GM18526 (cell line): ENCODE data around the gene SSTR4.

Source experiments
- POLR2A ChIP-seq: IDR thresholded peaks from 3 replicates; pipeline ENCODE4 v1.6.1; 2011; ENCODE audit not compliant: insufficient read length; ENCODE audit errors: extremely low read depth

SSTR4 gene

DNA sequence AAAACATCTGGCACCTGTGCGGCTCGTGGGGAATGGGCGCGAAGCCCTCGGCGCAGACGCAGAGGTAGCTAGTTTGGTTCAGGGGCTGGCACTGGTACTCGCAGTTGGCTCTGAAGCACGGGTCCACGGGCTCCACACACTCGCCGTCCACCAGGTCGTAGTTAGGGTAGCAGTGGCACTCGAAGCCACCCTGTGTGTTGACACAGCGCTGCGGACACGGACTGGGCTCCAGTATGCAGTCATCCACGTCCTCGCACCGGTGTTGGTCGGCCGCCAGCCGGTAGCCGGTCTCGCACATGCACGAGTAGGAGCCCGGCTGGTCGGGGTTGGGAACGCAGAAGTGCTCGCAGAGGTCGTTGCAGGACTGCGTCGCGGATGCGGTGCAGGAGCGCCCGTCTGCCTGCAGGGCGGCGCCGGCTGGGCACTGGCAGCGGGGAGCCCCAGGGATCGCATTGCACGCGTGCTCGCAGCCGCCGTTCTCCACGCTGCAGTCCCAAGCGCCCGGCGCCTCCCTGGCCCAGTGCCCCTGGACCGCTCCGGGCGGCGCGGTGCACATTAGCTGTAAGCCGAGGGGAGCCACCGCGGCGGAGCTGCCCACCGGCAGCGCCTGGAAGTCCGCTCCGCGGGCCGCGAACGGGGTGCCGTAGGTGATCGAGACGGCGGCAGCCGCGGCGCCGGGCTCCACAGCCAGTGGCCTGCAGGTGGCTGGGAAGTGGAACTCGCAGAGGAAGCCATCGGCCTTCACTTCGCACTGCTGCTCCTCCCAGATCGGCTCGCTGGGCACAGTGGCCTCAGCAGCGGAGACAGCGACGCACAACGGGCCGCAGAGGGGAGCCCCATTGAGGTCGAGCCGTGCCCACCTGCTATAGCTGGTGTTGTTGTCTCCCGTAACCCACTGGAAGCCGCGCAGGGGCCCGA lies 13.4 kb downstream of the SSTR4 start:
- no peak for TF ChIP-seq POLR2A

DNA sequence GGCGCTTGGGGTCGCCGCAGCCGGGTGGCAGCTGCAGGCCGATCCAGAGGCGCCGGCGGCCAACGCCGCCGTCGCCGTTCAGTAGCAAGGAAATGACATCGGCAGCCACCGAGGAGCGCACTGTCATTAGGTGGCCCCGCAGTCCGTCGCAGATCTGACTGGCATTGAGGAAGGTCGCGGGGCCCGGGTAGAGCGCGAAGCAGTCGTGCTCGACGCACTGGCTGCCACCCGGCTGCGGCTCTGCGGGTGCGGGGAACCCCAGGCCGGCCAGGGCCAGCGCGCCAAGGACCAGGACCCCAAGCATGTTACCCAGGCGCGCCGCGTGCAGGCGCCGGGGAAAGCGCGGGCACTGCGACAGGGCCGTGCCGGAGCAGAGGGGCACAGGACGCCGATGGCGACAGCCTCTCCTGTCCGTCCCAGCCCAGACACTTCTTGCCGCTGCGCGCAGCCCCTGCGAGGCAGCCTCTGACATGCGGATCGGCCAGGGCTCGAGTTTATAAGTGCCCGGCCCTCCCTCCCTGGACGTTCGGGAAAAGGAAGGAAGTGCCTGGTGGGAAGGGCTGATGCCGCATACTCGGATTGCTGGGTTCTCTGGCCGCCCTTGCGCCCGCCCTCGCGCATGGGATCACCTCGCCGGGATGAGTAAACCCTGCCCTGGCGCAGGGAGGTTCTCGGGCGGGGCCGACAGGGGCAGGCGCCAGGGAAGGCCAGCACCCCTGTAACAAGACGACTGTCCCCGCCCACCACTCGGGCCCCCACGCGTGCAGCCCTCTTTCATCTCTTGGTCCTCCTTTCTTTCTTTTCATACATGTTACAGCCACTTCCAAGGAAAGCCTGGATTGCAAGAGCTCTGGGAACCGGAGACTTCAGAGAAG lies 14.3 kb downstream of the SSTR4 start, which contains the start of gene THBD:
Gene THBD (minus strand): TSS at position 472 of the 875 bp plus-strand sequence. CDS start 168 bp downstream, at position 304.
- no peak for TF ChIP-seq POLR2A

DNA sequence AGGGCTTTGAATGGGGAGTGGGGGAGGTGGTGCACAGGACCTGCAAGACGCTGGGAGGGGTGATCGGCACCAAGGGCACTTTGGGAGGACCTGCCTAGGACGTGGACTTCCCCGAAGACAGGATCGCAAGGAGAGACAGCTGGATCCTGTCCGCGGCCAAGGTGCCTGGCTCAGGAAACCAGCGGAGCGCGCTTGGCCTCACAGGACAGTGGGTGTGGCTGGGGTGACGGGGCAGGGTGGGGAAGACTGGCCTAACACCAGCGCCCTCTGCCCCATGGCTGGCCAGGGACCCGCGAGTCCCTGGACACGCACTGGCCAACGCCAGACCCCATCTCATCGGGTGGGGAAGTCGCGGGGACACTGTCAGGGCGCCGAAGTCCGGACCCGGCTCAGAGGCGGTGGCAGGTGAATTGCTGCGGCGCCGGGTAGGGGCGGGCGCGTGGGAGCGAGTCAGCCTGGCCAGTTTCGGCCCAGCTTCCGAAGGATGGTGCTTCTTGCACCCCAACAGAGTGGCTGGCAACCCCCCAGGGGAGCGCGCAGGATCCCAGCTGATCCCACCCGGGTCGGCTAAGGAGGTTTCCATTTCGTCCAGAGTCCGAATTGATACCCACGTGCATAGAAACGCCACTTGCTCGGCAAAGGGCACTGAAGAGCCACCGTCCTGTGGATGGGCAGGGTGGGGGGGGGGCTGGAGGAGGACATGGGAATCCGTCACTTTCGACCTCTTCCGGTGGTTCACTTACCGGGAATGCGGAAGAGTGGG lies 15.1 kb downstream of the SSTR4 start:
- no peak for TF ChIP-seq POLR2A

DNA sequence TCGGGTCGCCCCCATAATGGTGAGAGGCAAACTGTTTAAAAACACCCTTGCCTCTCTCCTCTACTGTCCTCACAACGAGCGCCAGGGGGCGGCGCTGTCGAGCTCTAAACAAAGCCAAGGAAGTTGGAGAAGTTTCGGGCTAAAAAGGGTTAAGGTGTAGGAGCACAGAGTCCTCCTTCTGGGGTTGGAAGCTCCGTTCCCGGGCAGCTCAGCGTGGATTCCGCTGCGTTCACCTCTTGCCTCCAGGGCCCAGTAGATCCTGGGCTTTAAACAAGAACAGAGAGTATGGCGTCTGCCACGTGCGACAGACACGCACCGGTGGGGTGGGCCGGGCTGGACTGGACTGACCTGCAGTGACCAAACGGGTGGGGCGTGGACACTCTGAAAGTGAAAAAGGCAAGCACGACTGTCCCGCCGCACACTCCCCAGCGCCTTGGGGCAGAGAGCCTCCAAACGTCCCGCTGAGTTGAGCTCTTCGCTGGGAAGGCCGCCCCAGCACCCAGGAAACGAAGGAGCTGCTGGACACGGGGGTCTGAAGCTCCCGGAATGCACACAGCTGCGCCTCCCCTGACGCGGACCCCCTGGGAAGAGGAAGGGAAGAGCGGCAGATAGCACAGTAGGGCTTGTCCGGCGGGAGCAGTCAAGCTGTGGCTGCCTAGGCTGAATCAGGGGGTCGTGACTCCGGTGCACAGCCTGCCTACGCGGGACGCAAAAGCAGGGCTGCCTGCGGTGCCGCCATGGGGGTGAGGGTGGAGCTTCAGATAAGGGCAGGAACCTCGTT lies 15.9 kb downstream of the SSTR4 start:
- TF ChIP-seq POLR2A = no peak

DNA sequence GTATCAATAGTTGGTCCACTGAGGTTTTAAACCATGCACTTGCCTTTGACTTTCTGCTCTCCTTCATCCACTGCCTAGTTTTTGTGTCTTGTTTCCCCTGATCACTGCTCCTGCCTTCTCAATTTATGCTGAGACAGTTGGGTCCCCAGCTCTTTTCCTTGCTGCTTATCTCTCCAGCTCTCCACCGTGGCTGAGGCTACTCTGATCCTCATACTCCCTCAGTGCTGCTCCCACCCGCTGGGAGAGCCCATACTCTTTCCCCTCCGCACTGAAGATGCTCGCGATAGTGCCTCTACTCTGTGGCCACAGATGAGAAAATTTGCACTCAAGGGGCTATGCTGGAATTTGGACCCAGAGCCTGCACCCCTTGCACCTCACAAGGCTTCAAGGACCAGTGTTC lies 17.8 kb downstream of the SSTR4 start:
- no peak for TF ChIP-seq POLR2A

DNA sequence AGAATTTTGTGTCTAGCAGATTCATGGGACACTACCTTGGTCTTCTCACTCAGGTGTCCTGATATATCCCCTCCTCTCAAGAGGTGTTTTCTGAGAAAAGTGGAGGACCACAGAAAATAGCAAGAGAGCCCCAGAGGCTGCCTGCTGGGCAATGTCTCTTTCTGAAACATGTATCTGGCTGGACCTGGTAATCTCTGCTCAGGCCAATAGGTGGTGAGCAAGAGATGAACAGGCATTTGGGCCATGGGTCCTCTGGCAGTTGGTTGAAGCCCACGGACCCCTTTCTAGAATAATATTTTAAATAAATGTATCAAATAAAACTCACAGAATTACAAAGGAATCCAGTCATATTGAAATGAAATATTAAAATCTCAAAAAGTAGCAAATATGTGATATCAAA lies 23.1 kb downstream of the SSTR4 start:
- TF ChIP-seq POLR2A = no peak

DNA sequence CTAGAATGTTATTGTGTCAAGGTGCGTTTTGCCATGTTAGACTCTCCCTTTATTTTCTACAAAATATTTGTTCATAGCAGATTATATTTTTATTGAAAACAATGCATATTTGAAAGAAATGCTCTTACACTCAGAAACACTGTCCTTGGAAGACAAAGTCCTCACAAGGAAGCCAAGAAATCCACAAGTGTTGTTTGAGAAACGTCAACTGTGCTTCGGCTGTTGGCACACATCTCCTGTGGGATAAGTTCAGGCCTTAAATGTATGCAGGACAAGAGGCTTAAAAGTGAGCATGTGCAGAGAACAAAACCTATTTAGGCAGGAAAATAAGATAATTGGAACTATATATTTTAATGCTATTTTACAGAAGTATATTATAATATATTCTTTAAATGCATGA lies 23.9 kb downstream of the SSTR4 start:
- no peak for TF ChIP-seq POLR2A

DNA sequence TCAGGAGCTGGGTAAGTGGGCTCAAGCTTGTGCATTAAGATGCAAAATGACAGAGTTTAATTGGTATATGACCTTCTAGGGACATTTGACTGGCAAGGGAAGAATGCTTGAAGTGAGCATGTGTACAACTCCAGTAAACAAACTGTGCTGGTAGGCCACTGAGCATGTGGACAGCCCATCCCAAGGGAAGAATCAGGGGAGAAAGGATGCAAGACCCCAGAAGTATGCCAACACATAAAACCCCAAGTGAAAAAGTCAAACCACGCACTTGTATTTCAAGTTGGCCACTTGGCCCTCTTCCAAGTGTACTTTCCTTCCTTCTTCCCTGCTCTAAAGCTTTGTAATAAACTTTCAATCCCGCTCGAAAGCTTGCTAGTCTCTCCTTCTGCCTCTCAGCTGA lies 24.7 kb downstream of the SSTR4 start:
- no peak for TF ChIP-seq POLR2A

DNA sequence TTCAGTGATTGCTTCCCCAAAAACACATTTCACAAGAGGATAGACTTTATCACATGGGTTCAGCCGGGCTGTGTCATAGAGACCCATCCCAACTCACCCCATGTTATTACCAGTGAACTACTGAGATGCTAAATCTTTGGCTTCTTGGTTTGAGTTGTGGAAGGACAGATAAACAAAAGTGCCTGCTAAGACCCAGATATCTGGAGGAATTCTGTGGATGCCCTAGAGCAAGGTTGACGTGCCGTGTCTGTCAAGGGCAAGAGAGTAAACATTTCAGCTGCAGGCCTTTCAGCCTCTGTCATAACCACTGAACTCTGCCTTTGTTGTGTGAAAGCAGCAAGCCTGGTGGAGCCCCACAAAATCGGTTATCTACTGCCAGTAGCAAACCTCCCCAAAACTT lies 25.5 kb downstream of the SSTR4 start:
- TF ChIP-seq POLR2A = no peak

DNA sequence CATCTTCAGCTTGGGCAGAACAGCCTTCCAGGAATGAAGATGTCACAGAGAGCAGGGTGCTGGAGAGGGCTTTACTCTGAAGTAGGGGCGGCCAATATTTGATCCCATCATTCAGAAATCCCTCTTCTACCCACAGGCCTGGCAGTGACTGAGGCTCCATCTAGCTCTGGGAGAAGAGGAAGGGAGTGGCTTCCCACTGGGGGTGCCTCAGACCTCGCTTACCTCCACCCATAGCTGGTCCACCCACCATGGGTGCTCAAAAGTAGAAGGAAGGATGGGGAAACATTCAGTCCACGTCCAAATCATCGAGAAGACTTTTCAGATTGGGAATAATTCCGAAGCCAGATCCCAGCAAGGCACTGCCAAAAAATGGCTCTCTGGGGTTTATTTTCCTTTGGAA lies 26.1 kb downstream of the SSTR4 start:
- TF ChIP-seq POLR2A = no peak

DNA sequence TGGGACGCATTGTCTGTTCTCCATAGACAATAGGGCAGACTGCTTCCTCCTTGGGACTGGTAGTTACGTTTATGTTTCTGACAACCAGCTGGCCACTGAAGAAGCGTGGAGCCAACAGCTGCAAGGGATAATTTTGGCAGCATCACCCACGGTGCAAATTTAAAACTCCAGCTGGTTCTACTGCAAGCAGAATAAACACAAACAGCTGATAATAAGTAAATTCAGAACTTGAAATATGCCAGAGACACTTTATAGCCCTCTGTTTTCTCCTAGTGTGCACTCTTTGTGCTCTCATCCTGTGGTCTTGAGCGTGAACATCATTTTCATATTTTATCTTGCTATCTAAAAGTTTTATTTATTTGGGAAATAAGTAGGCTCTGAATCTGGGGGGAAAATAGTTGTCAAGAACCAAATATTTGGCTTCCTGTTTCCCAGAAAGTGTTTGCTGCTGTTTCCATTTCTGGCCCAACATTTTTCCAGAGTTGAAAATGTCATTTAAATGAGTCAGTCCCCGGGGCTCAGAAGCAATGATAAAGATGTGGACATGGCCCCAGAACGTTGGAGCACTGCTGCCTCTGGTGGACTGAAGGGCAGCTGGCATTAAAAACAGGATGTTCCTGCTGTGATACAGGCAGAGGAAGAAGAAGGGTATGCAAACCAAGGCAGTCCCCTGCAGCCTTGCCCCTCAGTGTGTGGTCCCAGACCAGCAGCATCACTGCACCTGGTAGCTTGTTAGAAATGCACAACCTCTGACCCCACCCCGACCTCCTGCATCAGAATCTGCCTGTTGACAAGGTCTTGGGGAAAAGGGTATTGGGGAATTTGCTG lies 26.8 kb downstream of the SSTR4 start:
- TF ChIP-seq POLR2A = no peak

DNA sequence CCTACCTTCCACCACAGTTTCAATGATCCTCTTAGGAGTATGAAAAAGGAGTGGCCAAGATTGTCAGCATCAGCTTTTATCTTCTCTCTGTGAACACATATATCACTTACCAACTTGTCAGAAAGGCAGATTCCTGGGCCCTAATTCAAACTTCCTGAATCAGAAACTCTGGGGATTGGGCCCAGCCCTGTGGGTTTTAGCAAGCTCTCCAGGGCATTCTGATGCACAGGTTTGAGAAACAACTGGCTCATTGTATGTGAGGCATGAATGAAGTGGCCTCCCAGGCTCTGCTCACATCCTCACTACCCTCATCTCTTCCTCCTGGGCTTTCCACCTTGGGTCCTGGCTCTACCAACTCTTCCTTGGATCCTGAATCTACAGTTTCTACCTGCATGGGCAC lies 27.5 kb downstream of the SSTR4 start:
- TF ChIP-seq POLR2A = no peak

DNA sequence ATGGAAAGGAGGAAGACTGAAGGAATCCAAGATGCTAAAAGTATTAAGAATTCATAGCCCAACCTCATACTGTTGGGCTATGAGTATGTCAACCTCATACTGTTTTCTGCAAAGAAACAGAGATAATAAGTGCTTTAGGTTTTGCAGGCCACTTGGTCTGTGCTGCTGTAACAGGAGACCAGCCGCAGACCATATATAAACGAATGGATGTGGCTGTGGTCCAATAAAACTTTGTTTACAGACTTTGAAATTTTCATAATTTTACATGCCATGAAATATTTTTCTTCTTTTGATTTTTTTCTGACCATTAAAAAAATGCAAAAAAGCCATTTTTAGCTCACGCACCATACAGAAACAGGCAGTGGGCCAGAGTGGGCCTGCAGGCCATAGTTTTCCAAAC lies 28.1 kb downstream of the SSTR4 start:
- no peak for TF ChIP-seq POLR2A

DNA sequence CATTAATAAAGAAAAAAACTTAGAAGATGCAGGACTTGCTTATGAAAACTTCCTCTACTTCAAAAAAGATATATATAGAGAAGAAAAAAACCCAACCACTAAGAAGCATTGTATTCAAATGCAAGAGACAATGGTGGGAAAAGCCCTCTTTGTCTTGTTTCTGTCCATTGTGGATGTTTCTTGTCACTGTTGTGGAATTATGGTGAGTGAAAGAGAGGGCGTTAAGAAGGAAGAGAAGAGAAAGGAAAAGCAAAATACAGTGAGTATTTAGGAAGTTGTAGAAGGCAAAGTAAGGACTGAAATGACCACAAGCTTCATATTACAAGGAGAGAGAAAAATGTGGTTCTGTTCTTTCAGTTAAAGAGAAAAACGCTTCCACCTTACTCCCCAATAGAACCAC lies 28.5 kb downstream of the SSTR4 start:
- TF ChIP-seq POLR2A = no peak
